ENCODE measurements around the gene RDH11. TPM values are rescaled to one million over a fixed set of nuclear protein-coding genes. Genes with fewer than 3 reads are reported as not detected.
"Not testable (repeated sequence)": the region's sequence is repeated elsewhere in the genome, so short reads cannot be mapped to it uniquely, and the experiment has no call there.

RDH11 gene
- total and polyA plus RNA-seq, 10 of the 15 experiments (the other 5 are each of a cell fraction or from before 2014, with no cell fraction given) = 49.7 to 161 (median 77.2) TPM

DNA sequence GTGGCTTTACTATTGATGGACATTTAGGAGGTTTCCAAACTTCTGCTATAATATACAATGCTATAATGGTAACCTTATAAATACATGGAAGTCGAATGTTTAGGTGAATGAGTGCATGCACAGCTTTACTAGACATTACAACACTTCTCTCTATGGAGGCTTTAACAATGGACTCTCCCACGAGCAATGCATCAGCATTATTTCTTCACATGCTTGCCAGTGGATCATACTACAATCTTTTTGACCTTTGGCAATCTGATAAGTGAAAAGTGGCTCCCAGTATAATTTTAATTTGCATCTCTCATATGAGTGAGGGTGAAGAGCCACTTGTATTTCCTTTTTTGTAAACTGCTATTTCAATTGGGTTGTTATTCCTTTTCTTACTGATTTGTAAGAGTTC is 24.3 kb upstream of the RDH11 start (continued):
- TF ChIP-seq, protein P1, sequence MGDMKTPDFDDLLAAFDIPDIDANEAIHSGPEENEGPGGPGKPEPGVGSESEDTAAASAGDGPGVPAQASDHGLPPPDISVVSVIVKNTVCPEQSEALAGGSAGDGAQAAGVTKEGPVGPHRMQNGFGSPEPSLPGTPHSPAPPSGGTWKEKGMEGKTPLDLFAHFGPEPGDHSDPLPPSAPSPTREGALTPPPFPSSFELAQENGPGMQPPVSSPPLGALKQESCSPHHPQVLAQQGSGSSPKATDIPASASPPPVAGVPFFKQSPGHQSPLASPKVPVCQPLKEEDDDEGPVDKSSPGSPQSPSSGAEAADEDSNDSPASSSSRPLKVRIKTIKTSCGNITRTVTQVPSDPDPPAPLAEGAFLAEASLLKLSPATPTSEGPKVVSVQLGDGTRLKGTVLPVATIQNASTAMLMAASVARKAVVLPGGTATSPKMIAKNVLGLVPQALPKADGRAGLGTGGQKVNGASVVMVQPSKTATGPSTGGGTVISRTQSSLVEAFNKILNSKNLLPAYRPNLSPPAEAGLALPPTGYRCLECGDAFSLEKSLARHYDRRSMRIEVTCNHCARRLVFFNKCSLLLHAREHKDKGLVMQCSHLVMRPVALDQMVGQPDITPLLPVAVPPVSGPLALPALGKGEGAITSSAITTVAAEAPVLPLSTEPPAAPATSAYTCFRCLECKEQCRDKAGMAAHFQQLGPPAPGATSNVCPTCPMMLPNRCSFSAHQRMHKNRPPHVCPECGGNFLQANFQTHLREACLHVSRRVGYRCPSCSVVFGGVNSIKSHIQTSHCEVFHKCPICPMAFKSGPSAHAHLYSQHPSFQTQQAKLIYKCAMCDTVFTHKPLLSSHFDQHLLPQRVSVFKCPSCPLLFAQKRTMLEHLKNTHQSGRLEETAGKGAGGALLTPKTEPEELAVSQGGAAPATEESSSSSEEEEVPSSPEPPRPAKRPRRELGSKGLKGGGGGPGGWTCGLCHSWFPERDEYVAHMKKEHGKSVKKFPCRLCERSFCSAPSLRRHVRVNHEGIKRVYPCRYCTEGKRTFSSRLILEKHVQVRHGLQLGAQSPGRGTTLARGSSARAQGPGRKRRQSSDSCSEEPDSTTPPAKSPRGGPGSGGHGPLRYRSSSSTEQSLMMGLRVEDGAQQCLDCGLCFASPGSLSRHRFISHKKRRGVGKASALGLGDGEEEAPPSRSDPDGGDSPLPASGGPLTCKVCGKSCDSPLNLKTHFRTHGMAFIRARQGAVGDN (IDR thresholded peaks at IDR 0.05) = no peak
- TF ChIP-seq NR2C2 (IDR thresholded peaks at IDR 0.05; ENCODE audit: borderline replicate concordance, control insufficient read depth, insufficient read length, low read depth) (no peak), NBN (IDR thresholded peaks at IDR 0.05) (no peak), MEF2B (IDR thresholded peaks at IDR 0.05; ENCODE audit: partially characterized antibody, poor library complexity, severe bottlenecking) (no peak)

DNA sequence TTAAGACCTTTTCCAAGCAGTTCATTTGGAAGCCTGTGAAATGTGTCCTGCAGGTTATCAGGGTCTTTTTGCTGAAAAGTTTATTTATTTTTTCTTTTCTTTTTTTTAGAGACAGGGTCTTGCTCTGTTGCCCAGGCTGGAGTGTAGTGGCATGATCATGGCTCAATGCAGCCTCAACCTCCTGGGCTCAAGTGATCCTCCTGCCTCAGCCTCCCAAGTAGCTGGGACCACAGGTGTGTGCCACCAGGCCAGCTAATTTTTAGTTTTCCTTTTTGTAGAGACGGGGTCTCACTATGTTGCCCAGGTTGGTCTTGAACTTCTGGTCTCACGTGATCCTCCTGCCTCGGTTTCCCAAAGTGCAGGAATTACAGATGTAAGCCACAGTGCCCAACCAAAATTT is 23.8 kb upstream of the RDH11 start:
- intact Hi-C loops (cut with micrococcal nuclease; ENCODE audit: unreplicated experiment); H3K27me3 ChIP-seq (replicated peaks in 1 of 2; ENCODE audit: control insufficient read depth in 2 of 2, insufficient read depth in 2 of 2, low read length in 1 of 2); H3K27ac ChIP-seq (ENCODE audit: control insufficient read depth, insufficient read depth); H3K4me2 ChIP-seq (ENCODE audit: control insufficient read depth, insufficient read depth); H3K9me3 ChIP-seq (replicated peaks; ENCODE audit: control insufficient read depth, insufficient read depth, low read length); H3K4me3 ChIP-seq; RAD21 ChIA-PET (ENCODE audit: unreplicated experiment); in situ Hi-C loops (cut with MboI); FAIRE-seq; BruUV-seq (replicated peaks); DNase-seq (ENCODE audit: low read depth, low spot score); H3K4me1 ChIP-seq (ENCODE audit: control insufficient read depth, insufficient read depth, low read length); H2AFZ ChIP-seq (ENCODE audit: control insufficient read depth, low read depth, low read length); H4K20me1 ChIP-seq (ENCODE audit: control insufficient read depth, insufficient read depth); H3K9ac ChIP-seq (ENCODE audit: control insufficient read depth, insufficient read depth, low read length); ATAC-seq; POLR2A ChIA-PET; H3K79me2 ChIP-seq (ENCODE audit: control insufficient read depth, insufficient read depth, low read length); H3K36me3 ChIP-seq (ENCODE audit: control insufficient read depth in 2 of 2, insufficient read depth in 2 of 2, low read length in 1 of 2): not testable (repeated sequence)
- 12% methylated on average over 3 of the region's 3 CpGs for WGBS (ENCODE audit: insufficient coverage, insufficient replicate concordance, low lambda C conversion rate, missing lambda C conversion rate)
- ChIA-PET SMC1A (ENCODE audit: uncharacterized antibody, unreplicated experiment) (interaction anchor here (1.8 kb wide), 1 partner anchor 15 kb away, joined by 6 read pairs; no protein-coding TSS in a partner anchor), CTCF (interaction anchor here (1.3 kb wide), 1 partner anchor 15 kb away, joined by 6 read pairs; no protein-coding TSS in a partner anchor)
